ENCODE data around the gene ALG2. TPM values are rescaled to one million over a fixed set of nuclear protein-coding genes. Genes with fewer than 3 reads are reported as not detected.

Gene ALG2
- polyA plus RNA-seq, 1 of the 3 experiments (the other 2 are of a cell fraction): 31.6 TPM

DNA sequence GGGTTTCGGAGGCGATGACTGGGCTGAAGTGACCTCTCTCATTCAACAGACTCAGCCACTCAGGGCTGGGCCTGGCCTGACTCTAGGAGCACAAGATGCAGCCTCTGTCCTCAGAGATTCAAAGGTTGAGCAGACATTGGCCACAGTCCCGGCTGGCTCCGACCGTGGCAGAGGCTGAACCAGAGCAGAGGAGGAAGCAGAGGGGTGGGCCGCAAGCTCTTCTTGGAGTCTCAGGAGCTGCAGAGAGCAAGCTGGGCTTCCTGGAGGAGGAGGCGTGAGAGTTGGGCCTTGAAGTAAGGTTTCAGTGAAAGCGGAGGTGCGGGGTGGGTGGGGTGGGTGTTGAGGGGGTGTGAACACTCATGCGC, 37.6 kb downstream of the ALG2 start:
- H2AFZ ChIP-seq (ENCODE audit: low read depth): no peak overlapping the region
- H3K9me3 ChIP-seq: no peaks in the 10 kb centered on the region
- POLR2A ChIA-PET: no interaction called here
- H3K9me2 ChIP-seq: no peaks in the 10 kb centered on the region
- no peaks in the 10 kb centered on the region for H3K79me2 ChIP-seq (ENCODE audit: insufficient read depth)
- peak overlapping the region in 1 of 2 experiments; percentile 66; a peak in 3 of 4 replicates for H3K27ac ChIP-seq (ENCODE audit: low read depth in 2 of 2, low read length in 1 of 2)
- H3K4me3 ChIP-seq (ENCODE audit: low read depth in 2 of 2, low read length in 1 of 2): no peak overlapping the region
- no peak overlapping the region for H3K9ac ChIP-seq
- no peaks in the 10 kb centered on the region for H4K20me1 ChIP-seq (ENCODE audit: insufficient read depth)
- no peaks in the 10 kb centered on the region for H3K36me3 ChIP-seq (replicated peaks in 1 of 2; ENCODE audit: control insufficient read depth in 1 of 2, insufficient read depth in 2 of 2, low read length in 1 of 2)
- peaks cover 3 to 33% of the 10 kb centered on the region in 2 experiments; a peak in 1 of 4 replicates for H3K4me1 ChIP-seq (ENCODE audit: control insufficient read depth in 1 of 2, insufficient read depth in 2 of 2, low read depth in 1 of 2, low read length in 1 of 2)
- H3K4me2 ChIP-seq: no peak overlapping the region
- H3K27me3 ChIP-seq (ENCODE audit: insufficient read depth): no peaks in the 10 kb centered on the region
- CTCF ChIA-PET: interaction anchor here (0.5 to 5.5 kb wide), 53 partner anchors 10 to 1417 kb away, joined by 3 to 66 read pairs (median 5); partner anchors contain the start of genes ALG2, ERP44, INVS and SEC61B
- TF ChIP-seq RXRA (IDR thresholded peaks at IDR 0.05; ENCODE audit: borderline replicate concordance, low read depth) (no peak), RCOR1 (IDR thresholded peaks at IDR 0.05; ENCODE audit: low read length) (no peak), YY1 (IDR thresholded peaks at IDR 0.05; ENCODE audit: low read depth) (no peak), ELF1 (IDR thresholded peaks at IDR 0.05) (no peak), GABPA (IDR thresholded peaks at IDR 0.05; ENCODE audit: low read depth) (no peak)
- TF ChIP-seq, protein P1, sequence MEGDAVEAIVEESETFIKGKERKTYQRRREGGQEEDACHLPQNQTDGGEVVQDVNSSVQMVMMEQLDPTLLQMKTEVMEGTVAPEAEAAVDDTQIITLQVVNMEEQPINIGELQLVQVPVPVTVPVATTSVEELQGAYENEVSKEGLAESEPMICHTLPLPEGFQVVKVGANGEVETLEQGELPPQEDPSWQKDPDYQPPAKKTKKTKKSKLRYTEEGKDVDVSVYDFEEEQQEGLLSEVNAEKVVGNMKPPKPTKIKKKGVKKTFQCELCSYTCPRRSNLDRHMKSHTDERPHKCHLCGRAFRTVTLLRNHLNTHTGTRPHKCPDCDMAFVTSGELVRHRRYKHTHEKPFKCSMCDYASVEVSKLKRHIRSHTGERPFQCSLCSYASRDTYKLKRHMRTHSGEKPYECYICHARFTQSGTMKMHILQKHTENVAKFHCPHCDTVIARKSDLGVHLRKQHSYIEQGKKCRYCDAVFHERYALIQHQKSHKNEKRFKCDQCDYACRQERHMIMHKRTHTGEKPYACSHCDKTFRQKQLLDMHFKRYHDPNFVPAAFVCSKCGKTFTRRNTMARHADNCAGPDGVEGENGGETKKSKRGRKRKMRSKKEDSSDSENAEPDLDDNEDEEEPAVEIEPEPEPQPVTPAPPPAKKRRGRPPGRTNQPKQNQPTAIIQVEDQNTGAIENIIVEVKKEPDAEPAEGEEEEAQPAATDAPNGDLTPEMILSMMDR (IDR thresholded peaks at IDR 0.05): no peak
- no peaks in the 10 kb centered on the region for H3F3A ChIP-seq (replicated peaks; ENCODE audit: insufficient read depth)
- DNase-seq: no peak
- WGBS (ENCODE audit: low lambda C conversion rate): 75% methylated on average over 10 of the region's 10 CpGs

DNA sequence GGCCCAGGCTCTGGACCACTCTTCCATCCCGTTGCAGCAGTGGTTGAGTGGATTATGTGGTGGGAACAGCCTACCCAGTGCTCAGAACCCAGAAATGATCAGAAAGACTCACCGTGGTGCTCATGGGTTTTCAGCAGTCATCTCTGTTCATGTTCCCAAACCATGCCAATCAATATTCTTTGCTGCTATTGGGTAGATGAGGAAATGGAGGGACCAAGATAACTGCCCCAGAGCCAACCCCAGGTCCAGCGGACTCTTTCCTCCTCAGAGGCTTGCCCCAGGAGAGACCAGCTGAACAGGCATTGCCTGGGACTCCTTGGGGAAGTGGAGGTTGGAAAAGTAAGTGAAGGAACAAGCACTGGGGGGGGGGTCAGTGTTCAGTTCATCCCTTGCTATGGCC, 38.1 kb downstream of the ALG2 start:
- Histone ChIP-seq H3K9ac (no peak overlapping the region), H3K9me3 (no peaks in the 10 kb centered on the region)
- CTCF ChIA-PET: interaction anchor here (0.7 to 5.5 kb wide), 19 partner anchors 9 to 1139 kb away, joined by 3 to 66 read pairs (median 5); partner anchors contain the start of genes ALG2 and SEC61B

More for the DNA sequence above, 38.1 kb downstream of the ALG2 start:
- Histone ChIP-seq H3F3A (replicated peaks; ENCODE audit: insufficient read depth) (no peaks in the 10 kb centered on the region), H3K4me1 (ENCODE audit: control insufficient read depth in 1 of 2, insufficient read depth in 2 of 2, low read depth in 1 of 2, low read length in 1 of 2) (peaks cover 3 to 35% of the 10 kb centered on the region in 2 experiments; a peak in 1 of 4 replicates), H3K9me2 (no peaks in the 10 kb centered on the region), H3K27me3 (ENCODE audit: insufficient read depth) (no peaks in the 10 kb centered on the region), H4K20me1 (ENCODE audit: insufficient read depth) (no peaks in the 10 kb centered on the region), H3K4me3 (ENCODE audit: low read depth in 2 of 2, low read length in 1 of 2) (no peak overlapping the region), H2AFZ (ENCODE audit: low read depth) (no peak overlapping the region), H3K27ac (ENCODE audit: low read depth in 2 of 2, low read length in 1 of 2) (no peak overlapping the region), H3K4me2 (no peak overlapping the region), H3K36me3 (replicated peaks in 1 of 2; ENCODE audit: control insufficient read depth in 1 of 2, insufficient read depth in 2 of 2, low read length in 1 of 2) (no peaks in the 10 kb centered on the region), H3K79me2 (ENCODE audit: insufficient read depth) (no peaks in the 10 kb centered on the region)
- 87% methylated on average over 3 of the region's 3 CpGs for WGBS (ENCODE audit: low lambda C conversion rate)
- TF ChIP-seq RXRA (IDR thresholded peaks at IDR 0.05; ENCODE audit: borderline replicate concordance, low read depth): no peak
- TF ChIP-seq FOXJ3 (CRISPR knock-in tag; IDR thresholded peaks at IDR 0.05): no peak
- TF ChIP-seq FOSL2 (IDR thresholded peaks at IDR 0.05; ENCODE audit: borderline replicate concordance, low read depth): no peak
- no peak for TF ChIP-seq GATA2 (CRISPR knock-in tag; IDR thresholded peaks at IDR 0.05)
- no peak for TF ChIP-seq TCF12 (IDR thresholded peaks at IDR 0.05)
- no peak for TF ChIP-seq SMC3 (IDR thresholded peaks at IDR 0.05; ENCODE audit: low read depth, low read length)
- TF ChIP-seq, protein P2, sequence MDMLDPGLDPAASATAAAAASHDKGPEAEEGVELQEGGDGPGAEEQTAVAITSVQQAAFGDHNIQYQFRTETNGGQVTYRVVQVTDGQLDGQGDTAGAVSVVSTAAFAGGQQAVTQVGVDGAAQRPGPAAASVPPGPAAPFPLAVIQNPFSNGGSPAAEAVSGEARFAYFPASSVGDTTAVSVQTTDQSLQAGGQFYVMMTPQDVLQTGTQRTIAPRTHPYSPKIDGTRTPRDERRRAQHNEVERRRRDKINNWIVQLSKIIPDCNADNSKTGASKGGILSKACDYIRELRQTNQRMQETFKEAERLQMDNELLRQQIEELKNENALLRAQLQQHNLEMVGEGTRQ (IDR thresholded peaks at IDR 0.05; ENCODE audit: borderline replicate concordance, low read depth, low read length): no peak
- TF ChIP-seq, protein P3, sequence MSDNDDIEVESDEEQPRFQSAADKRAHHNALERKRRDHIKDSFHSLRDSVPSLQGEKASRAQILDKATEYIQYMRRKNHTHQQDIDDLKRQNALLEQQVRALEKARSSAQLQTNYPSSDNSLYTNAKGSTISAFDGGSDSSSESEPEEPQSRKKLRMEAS (IDR thresholded peaks at IDR 0.05; ENCODE audit: low read depth): no peak
- TF ChIP-seq RCOR1 (IDR thresholded peaks at IDR 0.05; ENCODE audit: low read length): no peak
- DNase-seq: no peak
- POLR2A ChIA-PET: no interaction called here
